HepG2 (cell line): ENCODE results near the gene ANKRD44.

ENCODE experiments used
- CTCF ChIP-seq: sonication (generic); formaldehyde crosslinking; IDR thresholded peaks from 2 replicates; pipeline ENCODE4 v1.5.0; 2020; ENCODE audit warnings: mild to moderate bottlenecking, missing genetic modification reagents, moderate library complexity
- ELF4 ChIP-seq: sonication (generic); formaldehyde crosslinking; IDR thresholded peaks from 2 replicates; pipeline ENCODE4 v1.5.0; 2020; ENCODE audit warnings: missing genetic modification reagents, mild to moderate bottlenecking, moderate library complexity, borderline replicate concordance
- EZH2 ChIP-seq: conservative IDR thresholded peaks from 2 replicates; pipeline ENCODE4 v1.6.1; 2012; ENCODE audit warnings: mild to moderate bottlenecking, low read depth, low read length, moderate library complexity
- FOSL1 ChIP-seq: sonication (generic); formaldehyde crosslinking; IDR thresholded peaks from 2 replicates; pipeline ENCODE4 v1.9.0; 2021; ENCODE audit warnings: missing genetic modification reagents, borderline replicate concordance
- TAF1 ChIP-seq: sonication (generic); formaldehyde crosslinking; IDR thresholded peaks from 2 replicates; pipeline ENCODE4 v1.4.0; 2020; ENCODE audit warnings: missing genetic modification reagents
- ZBTB49 ChIP-seq: sonication (generic); formaldehyde crosslinking; IDR thresholded peaks from 2 replicates; pipeline ENCODE4 v1.4.0; 2020; ENCODE audit warnings: missing genetic modification reagents, borderline replicate concordance

GRCh38 chr2:196990092-196990491 is 320.5 kb downstream of the ANKRD44 start:
- TF ChIP-seq CTCF = no peak
- TF ChIP-seq TAF1 (CRISPR knock-in tag) = no peak
- no peak for TF ChIP-seq FOSL1 (CRISPR knock-in tag)
- TF ChIP-seq ZBTB49 (CRISPR knock-in tag) = no peak
- no peak for TF ChIP-seq EZH2
- no peak for TF ChIP-seq ELF4 (CRISPR knock-in tag)
